Fibroblast of the aortic adventitia (primary cell): ENCODE results near the gene MYH6. TPM values are rescaled to one million over a fixed set of nuclear protein-coding genes. Genes with fewer than 3 reads are reported as not detected.
"Not testable (repeated sequence)": the region's sequence is repeated elsewhere in the genome, so short reads cannot be mapped to it uniquely, and the experiment has no call there.

Experiments used
- DNase-seq: peaks from one replicate; pipeline ENCODE4 v3.0.0-alpha.2; 2010; ENCODE audit warnings: low read depth
- H3K4me3 ChIP-seq: 2 replicates; pipeline ENCODE4 v1.5.1; 2011; ENCODE audit warnings: low read depth, mild to moderate bottlenecking, control low read depth, low read length, moderate library complexity
- total RNA-seq: library from RNA; depleted of rRNA; stranded (reverse); fragments of >200 nt; gene quantifications from 2 replicates; pipeline ENCODE4 v1.2.3, GENCODE V29; 2012; ENCODE audit warnings: low replicate concordance
- TF ChIP-seq, protein P1 (sequence below): IDR thresholded peaks from 2 replicates; pipeline ENCODE4 v1.5.1; 2011; ENCODE audit warnings: mild to moderate bottlenecking, low read length, control low read depth, inconsistent platforms; ENCODE audit not compliant: insufficient read depth

Gene MYH6
- total RNA-seq, 1 donor, result not detected

DNA sequence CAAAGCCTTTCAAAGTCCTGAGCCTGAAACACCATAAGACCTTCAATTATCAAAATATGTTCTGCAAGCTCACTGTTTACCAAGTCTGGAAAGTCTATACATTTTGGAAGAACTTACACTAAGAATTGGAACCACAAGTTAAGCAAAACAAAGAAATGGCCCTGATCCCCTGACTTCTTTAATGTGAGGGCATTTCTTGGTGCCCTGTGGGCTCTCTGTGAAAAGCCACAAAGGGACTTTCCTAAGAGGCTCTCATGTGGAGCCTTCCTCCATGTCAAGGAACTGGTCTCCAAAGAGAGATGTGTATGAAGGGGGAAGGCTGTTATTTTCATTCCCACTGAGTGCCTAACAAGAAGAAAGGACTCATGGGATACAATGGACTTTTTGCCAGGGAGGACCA lies 13.5 kb upstream of the MYH6 start:
- no peak for DNase-seq
- no peak overlapping the region for H3K4me3 ChIP-seq
- TF ChIP-seq, protein P1, sequence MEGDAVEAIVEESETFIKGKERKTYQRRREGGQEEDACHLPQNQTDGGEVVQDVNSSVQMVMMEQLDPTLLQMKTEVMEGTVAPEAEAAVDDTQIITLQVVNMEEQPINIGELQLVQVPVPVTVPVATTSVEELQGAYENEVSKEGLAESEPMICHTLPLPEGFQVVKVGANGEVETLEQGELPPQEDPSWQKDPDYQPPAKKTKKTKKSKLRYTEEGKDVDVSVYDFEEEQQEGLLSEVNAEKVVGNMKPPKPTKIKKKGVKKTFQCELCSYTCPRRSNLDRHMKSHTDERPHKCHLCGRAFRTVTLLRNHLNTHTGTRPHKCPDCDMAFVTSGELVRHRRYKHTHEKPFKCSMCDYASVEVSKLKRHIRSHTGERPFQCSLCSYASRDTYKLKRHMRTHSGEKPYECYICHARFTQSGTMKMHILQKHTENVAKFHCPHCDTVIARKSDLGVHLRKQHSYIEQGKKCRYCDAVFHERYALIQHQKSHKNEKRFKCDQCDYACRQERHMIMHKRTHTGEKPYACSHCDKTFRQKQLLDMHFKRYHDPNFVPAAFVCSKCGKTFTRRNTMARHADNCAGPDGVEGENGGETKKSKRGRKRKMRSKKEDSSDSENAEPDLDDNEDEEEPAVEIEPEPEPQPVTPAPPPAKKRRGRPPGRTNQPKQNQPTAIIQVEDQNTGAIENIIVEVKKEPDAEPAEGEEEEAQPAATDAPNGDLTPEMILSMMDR, result no peak

DNA sequence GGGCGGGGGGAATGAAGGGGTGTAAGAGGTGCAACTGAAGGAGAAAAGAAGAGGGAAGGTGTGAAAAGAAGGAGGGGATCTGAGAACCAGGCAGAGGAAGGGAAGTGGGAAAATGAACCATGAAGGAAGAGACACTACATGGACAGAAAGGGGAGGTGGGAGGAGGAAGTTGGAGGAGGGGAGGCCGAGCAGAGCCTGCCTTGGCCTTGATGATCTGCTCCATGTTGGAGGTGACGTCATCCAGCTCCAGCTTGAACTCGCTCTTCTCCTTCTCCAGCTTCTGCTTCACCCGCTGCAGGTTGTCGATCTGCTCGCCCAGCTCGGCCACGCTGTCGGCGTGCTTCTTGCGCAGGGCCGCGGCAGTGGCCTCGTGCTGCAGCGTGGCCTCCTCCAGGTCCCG lies 11.6 kb upstream of the MYH6 start:
- not testable (repeated sequence) for DNase-seq, H3K4me3 ChIP-seq

DNA sequence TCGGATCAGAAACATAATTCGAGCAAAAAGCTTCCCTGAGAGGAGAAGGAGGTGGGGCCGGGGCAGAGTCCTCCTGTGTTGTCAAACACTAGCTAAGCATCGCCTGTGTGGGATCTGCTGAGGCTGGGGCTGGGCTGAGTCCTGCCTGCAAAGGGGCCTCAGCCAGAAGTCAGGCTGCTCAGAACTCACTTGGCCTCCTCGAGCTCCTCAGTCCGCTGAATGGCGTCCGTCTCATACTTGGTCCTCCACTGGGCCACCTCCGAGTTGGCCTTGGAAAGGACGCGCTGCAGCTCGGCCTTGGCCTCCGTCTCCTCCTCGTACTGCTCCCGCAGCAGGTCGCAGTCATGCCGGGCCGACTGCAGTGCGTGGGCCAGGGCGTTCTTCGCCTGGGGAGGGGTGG lies 9.9 kb upstream of the MYH6 start:
- TF ChIP-seq, protein P1, result no peak
- DNase-seq, result no peak
- H3K4me3 ChIP-seq, result no peak overlapping the region

DNA sequence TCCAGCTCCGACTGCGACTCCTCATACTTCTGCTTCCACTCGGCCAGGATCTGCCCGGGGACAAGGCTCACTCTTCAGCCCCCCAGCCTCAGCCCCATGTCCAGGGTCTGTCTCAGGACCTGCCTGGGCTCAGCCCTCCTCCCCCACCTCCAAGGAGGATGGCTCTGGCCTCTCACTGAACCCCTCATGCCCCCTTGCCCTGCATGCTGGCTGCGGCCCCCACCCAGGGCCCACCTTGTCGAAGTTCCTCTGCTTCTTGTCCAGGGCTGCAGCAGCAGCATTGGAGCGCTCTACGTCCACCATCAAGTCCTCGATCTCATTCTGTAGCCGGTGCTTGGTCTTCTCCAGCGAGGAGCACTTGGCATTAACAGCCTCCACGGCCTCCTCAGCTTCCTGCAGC lies 9.2 kb upstream of the MYH6 start:
- not testable (repeated sequence) for DNase-seq, H3K4me3 ChIP-seq

DNA sequence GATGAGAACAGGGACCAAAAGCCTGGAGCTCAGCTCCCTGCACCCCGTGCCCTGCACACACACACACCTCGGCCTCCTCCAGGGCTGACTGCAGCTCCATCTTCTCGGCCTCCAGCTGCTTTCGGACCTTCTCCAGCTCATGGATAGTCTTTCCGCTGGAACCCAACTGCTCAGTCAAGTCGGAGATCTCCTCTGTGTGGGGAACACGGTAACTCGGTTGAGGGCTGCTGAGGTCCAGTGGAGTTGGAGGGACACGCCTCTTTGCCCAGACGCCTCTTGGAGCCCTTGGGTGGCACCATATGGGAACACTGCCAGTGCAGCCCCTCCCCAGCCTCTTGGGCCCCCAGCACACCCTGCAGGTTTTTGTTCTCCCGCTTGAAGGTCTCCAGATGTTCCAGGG lies 8.7 kb upstream of the MYH6 start:
- TF ChIP-seq, protein P1, result no peak
- DNase-seq, result no peak
- no peak overlapping the region for H3K4me3 ChIP-seq

DNA sequence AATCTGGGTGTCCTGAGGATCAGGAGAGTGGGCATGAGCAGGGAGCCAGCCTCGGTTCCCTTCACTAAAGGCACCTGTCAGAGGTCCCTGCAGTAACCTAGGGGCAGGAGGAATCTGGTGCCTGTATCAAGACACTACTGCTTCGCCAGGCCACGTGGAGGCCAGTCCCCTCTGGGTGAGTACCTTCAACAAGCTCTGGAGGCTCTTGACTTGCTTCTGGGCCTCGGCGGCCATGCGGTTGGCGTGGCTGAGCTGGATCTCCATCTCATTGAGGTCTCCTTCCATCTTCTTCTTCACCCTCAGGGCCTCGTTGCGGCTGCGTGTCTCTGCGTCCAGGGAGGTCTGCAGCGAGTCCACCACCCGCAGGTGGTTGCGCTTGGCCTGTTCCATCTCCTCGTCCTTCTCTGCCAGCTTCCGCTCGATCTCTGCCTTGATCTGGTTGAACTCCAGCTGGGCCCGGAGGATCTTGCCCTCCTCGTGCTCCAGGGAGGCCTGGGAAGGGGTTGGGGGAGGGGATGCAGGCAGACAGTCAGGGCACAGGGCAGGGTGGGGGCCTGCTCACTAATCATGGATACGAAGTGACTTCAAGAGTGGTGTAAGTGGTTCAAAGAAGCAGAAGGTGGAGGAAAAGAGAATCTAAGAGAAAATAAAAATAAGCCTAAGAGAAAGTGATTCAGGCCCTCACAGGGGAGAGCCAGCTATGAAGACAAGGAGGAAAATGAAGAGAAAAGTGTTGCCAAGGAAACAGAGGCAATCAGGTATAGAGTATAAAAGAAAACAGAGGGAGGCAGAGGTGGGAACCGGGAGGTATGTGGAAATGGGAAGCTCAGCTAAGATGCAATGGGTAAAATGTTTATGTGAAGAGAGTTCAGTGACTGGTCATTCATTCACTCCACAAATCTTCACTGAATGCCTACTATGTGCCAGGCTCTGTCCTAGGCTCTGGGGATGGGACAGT lies 8.0 kb upstream of the MYH6 start:
- TF ChIP-seq, protein P1, result no peak
- no peak for DNase-seq

DNA sequence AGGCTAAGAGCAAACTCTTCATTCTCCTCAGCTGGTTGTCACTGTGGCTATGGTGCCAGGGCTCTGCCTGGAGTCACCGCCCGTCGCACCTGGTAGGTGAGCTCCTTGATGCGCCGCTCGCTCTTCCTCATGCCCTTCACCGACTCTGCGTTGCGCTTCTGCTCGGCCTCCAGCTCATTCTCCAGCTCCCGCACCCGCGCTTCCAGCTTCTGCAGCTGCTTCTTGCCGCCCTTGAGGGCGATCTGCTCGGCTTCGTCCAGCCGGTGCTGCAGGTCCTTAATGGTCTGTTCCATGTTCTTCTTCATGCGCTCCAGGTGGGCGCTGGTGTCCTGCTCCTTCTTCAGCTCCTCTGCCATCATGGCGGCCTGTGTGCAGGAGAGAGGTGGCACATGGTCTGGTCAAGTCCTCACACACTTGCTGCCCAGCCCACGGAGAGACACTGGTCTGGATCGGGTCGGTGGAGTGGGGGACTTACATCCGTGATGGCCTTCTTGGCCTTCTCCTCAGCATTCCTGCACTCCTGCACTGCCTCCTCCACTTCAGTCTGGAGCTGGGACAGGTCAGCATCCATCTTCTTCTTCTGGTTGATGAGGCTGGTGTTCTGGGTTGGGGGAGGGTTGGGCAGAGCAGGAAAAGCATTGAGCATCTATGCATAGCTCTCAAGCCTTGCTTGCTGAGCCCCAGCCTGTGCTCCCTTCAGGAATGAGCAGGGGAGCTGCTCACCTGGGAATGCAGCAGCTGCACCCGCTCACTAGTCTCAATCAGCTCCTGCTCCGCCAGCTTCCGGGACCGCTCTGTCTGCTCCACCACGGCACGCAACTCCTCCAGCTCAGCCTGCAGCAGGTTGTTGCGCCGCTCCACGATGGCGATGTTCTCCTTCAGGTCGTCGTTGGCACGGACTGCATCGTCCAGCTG lies 7.1 kb upstream of the MYH6 start:
- TF ChIP-seq, protein P1, result no peak
- H3K4me3 ChIP-seq, result no peak overlapping the region
- DNase-seq, result no peak

More for the DNA sequence above, 8.0 kb upstream of the MYH6 start:
- H3K4me3 ChIP-seq, result no peak overlapping the region
